ENCODE results near the gene USP30. TPM values are rescaled to one million over a fixed set of nuclear protein-coding genes. Genes with fewer than 3 reads are reported as not detected.
"Not testable (repeated sequence)": the region's sequence is repeated elsewhere in the genome, so short reads cannot be mapped to it uniquely, and the experiment has no call there.

The USP30 gene, protein sequence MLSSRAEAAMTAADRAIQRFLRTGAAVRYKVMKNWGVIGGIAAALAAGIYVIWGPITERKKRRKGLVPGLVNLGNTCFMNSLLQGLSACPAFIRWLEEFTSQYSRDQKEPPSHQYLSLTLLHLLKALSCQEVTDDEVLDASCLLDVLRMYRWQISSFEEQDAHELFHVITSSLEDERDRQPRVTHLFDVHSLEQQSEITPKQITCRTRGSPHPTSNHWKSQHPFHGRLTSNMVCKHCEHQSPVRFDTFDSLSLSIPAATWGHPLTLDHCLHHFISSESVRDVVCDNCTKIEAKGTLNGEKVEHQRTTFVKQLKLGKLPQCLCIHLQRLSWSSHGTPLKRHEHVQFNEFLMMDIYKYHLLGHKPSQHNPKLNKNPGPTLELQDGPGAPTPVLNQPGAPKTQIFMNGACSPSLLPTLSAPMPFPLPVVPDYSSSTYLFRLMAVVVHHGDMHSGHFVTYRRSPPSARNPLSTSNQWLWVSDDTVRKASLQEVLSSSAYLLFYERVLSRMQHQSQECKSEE
- polyA plus RNA-seq (ENCODE audit: insufficient read length), result 14.4 TPM

DNA sequence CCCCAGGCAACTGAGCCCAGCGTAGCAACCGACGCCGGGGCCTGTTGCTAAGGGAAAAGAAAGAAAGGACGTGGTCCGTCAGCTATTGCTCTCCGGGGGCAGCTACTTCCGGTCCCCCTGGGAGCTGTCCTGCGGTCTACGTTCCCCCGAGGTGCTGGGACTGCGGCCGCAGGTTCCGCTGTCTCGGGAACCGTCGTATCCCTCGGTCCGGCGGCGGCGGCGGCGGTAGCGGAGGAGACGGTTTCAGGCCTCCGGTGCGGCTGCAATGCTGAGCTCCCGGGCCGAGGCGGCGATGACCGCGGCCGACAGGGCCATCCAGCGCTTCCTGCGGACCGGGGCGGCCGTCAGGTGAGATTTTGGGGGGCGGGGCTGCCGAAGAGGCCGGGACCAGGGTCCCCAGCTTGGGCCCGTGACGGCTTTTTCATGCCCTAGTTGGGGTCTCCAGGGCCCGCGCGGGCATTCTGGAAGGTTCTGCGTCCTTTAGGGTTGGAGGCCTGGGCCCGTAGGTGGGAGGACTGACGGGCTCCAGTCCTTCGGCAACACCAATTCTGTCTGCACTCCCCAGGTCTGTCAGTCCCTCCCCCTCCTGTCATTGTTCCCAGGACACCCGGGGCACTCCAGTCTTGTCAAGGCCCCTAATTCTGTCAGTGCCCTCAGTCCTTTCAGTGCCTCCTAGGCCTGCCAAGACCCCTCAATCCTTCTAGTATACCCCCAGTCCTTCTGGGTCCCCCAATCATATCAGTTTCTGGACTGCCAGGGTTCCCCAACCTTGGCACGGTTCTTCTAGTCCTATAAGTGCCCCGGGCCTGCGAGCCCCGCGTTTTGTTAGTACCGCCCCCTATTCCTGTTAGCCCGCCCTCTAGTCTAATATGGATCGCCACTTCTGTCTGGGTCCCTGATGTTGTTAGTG is at the start of gene USP30:
Gene USP30, plus strand, starts transcription at position 163 of the 910 bp plus-strand sequence. Its CDS starts 103 bp downstream, at position 266.
- DNase-seq, result peak; percentile 90

DNA sequence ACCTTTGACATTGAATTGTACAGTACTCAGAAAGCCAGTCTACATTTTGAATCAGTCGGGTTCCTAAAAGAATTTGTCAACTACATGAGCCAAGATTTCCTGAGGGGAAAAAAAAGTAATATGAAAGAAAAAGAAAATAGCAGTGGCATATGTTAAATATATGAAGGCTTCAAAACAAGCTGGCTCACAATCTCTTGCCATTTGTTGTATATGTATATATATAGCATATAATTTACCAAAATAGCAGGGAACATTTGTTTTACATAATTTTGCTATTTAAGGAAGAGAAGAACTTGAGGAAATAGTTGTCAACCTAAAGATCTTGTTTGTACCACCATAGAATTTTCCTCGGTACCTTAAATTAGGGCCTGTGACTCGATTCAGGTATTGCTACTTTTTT is 48.4 kb upstream of the USP30 start:
- no peak for DNase-seq

DNA sequence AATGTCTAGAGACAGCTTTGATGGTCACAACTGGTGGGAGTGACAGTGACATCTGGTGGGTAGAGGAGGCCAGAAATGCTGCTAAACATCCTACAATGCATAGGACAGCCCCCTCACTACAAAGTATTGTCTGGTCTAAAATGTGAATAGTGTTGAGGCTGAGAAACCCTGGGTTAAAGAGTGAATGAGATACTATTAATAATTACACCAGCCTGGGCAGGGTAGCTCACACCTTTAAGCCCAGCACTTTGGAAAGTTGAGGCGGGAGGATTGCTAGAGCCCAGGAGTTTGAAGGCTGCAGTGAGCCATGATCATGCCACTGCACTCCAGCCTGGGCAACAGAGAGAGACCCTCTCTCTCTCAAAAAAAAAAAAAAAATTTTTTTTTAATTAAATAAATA is 42.6 kb upstream of the USP30 start:
- no peak for DNase-seq

DNA sequence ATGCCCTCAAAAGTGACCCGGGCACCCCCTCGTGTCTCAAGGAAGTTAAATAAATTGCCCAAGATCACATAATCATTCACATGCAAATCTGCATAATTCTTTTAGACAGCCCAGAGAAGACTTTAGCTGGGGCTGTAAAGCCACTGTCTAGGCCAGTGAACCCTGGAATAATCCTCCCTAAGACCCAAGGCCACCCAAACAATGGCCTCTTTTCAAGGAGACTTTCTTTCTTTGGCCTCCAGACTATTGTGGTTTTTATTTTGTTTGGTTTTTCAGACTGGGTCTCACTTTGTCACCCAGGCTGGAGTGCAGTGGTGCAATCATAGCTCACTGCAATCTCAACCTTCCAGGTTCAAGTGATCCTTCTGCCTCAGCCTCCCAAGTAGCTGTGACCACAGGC is 42.1 kb upstream of the USP30 start:
- no peak for DNase-seq

DNA sequence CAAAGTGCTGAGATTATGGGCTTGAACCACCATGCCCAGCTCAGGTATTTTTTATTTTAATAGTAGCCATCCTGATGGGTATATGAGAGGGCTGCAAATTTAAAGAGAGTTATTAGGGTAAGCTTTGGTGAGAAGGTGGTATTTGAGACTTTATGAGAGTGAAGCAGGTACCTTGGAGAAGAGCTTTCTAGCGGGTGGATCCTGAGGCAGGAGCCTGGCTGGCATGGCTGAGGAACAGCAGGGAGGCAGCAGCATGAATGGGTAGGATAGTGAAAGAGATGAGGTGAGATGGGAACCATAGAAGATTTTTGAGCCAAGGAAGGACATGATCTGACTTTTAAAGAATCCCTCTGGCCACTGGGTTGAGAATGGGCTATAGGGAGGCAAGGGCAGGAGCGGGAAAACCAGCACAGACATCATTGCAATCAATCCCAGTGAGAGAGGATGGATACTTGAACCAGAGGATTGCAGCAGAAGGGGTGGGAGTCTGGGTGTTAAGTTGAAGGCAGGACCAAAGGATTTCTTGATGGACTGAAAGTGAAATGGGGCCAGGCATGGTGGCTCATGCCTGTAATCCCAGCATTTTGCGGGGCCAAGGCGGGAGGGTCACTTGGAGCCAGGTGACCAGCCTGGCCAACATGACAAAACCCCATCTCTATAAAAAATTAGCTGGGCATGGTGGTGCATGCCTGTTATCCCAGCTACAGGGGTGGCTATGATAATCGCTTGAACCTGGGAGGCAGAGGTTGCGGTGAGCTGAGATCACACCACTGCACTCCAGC is 37.2 kb upstream of the USP30 start:
- DNase-seq, result no peak

DNA sequence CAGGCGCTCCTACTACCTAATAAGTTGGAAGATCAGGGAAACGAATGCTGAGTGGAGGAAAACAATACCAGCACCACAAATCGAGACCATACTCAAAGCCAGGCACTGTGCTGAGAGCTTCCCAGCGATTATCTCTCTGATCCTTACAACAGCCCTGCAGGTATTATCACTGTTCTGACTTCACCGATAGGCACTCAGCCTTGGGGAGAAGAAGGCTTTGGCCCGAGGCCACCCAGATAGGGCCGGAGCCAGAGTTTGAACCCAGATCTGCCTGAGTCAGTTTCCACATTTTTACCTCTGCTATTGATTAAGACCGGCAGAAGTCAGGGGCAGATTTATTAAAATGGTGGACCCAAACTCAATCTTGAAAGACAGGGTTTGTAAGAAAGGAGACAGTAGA is 36.4 kb upstream of the USP30 start:
- DNase-seq, result no peak

DNA sequence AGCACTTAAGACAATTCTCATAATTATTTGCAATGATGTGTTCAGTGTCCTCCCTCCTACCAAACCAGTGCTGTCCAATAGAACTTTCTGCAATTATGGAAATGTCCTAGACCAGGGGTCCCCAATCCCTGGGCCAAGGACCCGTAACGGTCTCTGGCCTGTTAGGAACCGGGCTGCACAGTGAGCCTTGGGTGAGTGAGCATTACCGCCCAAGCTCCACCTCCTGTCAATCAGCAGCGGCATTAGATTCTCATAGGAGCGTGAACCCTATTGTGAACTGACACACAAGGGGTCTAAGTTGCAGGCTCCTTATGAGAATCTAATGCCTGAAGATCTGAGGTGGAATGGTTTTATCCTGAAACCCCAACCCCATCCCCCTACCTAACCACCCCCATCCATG is 35.4 kb upstream of the USP30 start:
- DNase-seq, result no peak

DNA sequence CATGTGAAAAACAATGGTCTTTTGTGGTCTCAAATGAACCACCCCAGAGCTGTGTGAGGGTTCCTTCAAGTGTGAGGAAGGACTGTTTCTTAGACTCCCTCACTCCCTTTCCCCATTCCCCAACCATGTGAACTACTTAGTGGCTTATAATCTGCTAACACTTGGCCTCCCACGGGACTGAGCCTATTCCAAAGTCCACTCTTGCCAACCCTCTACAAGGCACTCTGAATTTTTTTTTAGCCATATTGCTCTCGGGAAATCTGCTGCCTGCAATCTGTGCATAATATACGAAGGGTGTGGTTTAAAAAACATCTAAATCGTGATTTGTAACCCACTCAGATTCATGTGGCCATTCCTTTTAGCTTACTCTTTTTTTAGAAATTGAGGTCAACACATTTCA is 34.1 kb upstream of the USP30 start:
- DNase-seq, result no peak

DNA sequence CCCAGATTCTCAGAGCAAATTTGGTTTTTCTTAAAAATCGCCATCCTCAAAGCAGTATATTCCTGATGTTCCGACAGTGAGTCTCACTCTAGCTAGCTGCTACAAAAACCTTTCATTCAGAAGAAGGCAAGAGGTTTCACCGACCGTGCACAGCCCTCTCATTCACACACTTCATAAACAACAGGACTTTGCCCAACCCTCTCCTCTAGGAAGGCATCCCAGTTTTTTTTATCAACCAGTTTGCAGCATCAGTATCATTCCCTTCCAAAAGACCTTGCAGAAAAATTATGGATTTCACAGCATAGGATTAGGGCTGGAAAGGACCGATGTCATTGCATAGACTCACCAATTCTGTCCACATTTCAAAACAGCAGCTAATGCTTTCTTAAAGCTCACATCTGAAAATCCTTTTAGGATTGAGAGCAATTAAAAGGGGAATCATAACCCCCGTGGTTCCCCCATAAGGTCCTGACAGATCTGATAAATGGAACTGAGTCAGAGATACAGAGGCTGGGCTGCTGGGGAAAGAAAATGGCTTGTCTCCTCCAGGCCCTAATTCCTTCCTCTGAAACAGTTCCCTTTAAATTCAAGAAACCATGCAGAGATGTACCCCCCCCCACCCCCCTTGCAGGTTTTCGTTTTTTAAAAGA is 32.1 kb upstream of the USP30 start:
- no peak for DNase-seq

DNA sequence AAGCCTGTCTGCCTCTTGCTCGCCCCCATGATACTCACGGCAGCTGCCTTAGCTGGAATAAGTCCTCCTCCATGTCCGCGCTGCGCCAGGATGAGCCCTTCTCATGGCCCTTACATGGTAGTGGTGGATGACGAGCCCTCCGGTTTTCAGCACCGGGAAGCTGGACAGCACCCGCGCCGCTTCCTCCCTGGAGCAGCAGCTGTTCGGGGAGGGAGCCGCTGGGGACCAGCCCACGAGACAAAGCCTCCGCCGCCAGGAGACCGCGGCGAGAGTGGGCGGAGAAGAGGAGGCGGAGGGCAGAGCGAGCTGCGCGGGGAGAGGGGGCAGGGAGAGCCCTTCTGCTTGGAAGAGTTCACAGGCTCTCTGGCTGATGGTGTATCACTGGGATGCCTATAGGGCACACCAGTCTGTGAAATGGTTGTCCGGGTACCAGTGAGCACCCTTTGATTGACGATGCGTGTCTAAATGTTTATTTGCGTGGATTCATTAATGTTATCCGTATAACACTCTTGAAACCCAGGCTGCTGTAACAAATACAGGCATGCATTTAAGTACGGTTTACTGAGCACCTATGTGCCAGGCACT is 31.5 kb upstream of the USP30 start, which contains the start of gene SVOP:
Gene SVOP, minus strand, starts transcription at position 273 of the 585 bp plus-strand sequence. Its CDS starts 200 bp downstream, at position 73.
- DNase-seq, result peak; percentile 74

DNA sequence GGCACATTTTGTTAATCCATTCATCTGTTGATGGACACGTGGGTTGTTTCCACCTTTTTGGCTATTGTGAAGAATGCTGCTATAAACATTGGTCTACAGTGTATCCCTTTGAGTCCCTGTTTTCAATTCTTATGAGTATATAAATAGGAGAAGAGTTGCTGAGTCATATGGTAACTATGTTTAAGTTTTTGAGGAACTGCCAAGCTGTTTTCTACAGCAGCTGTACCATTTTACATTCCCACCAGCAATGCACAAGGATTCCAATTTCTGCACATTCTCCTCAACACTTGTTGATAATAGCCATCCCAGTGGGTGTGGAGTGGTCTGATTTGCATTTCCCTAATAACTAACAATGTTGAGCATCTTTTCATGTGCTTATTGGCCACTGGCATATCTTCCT is 24.6 kb upstream of the USP30 start:
- DNase-seq, result no peak

DNA sequence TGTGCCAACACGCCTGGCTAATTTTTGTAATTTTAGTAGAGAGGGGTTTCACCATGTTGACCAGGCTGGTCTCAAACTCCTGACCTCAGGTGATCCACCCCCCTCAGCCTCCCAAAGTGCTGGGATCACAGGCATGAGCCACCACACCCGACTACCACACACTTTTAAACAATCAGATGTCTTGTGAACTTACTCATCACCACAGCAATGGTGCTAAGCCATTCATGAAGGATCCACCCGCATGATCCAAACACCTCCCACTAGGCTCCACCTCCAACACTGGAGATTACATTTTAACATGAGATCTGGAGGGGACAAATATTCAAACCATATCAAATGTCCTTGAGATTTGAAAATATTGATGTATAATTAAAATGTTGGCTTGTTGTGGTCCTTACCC is 23.8 kb upstream of the USP30 start:
- not testable (repeated sequence) for DNase-seq

DNA sequence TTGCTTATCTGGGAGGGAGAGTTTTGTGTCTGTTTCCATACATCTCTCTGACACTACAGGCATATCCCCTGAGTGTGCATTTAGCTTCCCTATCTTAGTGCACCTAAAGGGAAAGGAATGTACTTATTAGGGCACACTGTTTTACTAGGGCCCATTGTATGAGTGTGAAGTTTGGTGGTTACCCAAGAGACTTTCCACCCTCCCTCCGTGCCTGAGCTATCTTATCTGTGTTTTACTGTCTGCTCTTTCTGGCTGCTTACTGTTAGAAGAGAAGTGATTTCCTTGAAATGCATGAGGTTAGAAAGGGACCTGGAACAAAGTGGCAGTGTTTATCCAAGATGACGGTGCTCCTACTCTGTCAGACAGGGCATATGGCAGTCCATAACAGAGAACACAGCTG is 23.0 kb upstream of the USP30 start:
- no peak for DNase-seq

DNA sequence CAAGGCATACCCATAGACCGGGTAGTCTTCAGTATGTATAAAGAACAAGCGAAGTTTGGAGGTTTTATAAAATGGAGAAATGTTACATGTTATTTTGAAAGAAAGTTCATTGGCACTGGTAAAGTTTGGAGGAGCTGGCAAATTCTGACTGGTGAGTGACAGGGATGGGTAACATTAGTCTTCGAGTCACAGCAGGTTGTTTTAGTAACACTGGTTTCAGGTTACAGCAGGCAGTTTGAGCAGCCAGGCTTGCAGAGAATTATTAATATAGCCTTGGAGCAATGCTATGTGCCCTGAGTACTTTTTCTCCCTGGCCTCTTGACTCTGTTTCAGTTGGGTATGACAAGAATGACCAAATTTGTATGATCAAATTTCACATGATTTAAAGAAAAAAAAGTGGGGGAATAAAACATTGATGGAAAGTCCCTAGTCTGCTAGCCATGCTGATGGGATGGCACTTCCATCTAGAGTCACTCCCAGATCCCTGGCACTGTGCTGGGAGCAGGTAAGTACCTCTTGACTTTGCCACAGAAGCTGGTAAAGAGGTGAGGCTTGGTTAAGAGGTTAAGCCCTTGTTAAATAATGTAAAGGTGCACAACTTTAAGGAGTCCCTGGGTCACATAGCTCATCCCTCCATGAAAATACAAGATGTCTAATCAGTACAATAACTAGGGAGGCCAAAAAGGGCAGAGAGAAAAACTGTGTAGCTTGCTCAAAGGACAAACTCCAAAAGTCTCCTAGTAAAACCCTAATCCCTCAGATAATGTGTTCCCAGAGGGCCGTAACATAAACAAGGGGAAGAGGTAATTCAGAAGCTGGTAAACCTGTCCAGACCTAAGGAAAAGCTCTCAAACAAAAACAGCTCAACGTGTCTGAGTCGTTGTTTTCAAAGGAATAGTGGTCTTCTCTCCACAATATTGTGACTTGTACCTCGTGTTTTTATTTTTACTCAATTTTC is 18.9 kb upstream of the USP30 start:
- DNase-seq, result no peak

DNA sequence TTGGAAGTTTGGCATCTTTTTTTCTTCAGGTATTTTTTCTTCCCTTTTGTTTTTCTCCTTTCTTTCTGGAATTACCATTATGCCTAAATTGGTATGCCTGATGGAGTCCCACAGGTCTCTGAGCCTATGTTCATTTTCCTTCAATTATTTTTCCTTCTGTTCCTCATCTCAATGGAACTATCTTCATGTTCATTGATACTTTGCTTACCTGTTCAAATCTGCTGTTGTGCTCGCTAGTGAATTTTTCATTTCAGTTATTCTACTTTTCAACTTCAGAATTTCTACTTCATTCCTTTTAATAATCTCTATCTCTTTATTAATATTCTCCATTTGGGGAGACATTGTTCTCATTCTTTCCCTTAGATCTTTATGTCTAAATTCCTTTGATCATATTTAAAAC is 15.4 kb upstream of the USP30 start:
- no peak for DNase-seq

DNA sequence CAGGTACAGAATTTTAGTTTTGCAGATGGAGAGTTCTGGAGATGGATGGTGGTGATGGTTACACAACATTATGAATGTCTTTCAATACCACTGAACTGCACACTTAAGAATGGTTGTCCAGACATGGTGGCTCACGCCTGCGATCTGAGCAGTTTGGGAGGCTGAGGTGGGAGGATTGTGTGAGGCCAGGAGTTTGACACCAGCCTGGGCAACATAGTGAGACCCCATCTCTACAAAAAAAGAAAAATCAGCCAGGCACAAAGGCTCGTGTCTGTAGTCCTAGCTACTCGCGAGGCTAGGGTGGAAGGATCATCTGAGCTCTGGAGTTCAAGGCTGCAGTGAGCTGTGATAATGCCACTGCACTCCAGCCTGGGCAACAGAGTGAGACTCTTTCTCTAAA is 8.1 kb upstream of the USP30 start:
- no peak for DNase-seq

DNA sequence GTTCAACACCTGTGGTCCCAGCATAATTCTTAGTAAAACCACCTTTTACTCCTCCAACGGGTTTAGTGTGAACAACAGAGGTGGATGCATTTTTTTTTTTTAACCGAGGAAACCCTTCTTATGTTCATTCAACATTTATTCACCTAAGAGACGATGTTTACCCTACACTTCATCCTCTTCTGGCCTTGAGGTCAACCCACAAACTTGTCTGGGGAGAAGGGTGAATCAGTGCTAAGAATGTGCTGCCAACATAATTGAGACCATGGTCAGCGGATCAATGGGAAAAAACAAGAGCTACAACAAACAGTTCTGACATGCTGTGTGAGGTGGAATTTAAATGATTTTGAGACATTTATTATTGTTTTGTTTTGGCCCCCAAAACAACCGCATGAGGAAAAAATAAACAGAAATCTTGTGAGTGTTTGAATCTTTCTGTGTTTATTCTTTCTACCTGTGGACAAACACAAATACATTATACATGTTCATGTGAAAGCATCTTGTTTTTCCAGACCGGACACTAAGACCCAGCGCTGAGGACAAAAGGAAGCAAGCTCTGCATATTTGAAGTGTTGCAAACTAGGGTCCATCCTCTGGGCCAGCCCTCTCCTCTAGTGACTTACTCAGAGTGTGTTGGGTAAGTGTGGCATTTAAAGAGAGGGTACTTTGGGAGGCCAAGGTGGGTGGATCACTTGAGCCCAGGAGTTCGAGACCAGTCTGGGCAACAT is 5.1 kb upstream of the USP30 start:
- no peak for DNase-seq

DNA sequence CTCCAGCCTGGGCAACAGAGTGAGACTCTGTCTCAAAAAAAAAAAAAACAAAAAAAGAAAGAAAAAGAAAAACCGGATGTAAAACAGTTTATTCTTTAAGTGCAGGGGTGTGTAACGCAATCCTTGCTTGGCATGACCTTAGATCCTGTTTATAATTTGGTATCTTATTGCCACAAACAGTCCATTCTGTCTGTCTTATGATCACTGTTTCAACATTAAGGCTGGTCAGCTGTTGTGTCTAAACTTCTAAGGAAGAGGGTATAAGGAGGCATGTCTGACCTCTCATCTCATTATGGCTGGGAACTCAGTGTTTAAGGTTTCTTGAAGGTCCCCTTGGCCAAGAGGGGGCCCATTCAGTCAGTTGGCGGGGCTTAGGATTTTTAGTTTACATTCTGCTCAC is 3.7 kb upstream of the USP30 start:
- not testable (repeated sequence) for DNase-seq

DNA sequence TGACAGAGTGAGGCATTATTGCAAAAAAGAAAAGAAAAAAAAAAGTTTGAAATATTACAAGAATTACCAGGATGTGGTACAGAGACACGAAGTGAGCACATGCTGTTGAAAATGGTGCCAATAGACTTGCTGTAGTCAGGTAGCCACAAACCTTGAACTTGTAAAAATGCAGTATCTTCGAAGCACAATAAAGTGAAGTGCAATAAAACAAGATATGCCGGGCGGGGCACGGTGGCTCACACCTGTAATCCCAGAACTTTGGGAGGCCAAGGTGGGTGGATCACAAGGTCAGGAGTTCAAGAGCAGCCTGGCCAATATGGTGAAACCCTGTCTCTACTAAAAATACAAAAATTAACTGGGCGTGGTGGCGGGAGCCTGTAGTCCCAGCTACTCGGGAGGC is 2.6 kb upstream of the USP30 start:
- not testable (repeated sequence) for DNase-seq

DNA sequence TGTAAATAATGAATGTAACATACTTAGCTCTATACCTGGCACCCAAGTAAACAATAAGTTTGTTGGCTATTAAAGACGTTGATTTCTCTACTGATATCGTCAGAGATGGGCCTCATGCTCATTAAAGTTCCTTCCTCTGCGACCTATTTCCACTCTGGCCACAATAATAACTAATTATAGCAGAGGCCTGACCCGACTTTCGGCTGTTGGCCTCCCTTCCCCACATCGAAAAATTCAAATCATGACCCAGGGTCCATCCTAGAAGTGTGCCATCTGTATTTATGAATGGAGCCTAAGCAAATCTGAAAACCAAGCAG is 321 bp upstream of the USP30 start:
- DNase-seq, result no peak

Data from hindlimb muscle (tissue), 1 donor.